ENCODE data around the gene NUDT9.

GRCh38 chr4:87377816-87378215, 44.6 kb upstream of the NUDT9 start:
- TF ChIP-seq GATA2 (IDR thresholded peaks at IDR 0.05; ENCODE audit: low read depth, low read length), result no peak
- no peak for TF ChIP-seq GATA3 (IDR thresholded peaks at IDR 0.05; ENCODE audit: low read depth, low read length)

Data from SH-SY5Y (cell line).